Germinal center (tissue), 1 donor: Measurements from ENCODE around the gene RELCH.

Experiments
- DNase-seq: peaks from one replicate; pipeline ENCODE4 v3.0.0; 2012; ENCODE audit warnings: mixed read lengths, low spot score

RELCH gene

DNA sequence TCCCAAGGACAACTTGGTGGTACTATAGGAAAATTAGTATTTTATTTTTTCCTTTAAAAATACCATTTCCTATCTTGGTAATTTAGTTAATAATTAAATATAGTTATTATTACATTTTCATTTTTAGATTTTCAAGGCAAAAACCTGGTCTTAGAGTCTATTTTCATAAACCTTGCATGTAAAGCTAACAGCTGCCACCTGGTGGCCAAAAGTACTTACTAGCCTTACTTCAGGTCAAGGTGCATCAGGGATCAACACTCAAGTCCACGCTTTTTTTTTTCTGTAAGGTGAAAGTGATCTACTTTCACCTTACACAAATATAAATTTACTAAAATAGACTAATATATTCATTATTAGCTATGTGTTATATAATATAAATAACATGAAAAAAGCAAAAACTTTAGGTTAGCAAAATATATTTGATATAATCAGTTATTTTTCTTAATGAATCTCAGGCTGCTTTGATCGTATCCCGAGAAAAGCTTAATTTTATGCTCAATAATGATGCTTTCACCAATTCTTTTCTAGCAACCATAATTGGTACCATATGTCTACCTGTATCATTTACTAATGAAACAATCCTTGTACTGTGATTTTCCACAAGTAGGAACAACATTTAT is 62.5 kb downstream of the RELCH start:
- DNase-seq = peak; percentile 57

DNA sequence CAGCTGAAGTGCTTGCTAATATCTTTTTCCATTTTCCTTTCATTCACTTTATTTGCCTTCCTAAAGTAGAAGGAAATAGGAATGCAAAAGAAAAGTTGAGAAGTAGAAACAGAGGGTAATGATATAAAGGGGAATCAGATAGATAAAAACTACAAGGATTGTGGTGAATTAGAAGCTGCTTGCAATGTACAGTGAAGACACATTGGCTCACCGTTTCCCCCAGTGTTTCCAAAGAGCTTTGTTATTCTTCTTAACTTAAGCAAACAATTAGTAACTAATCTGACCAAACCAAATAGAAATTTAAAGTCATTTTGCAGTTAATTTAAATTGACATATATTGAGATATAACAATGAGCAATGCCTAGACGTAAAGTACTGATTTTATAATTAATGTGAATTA is 63.4 kb downstream of the RELCH start:
- no peak for DNase-seq

DNA sequence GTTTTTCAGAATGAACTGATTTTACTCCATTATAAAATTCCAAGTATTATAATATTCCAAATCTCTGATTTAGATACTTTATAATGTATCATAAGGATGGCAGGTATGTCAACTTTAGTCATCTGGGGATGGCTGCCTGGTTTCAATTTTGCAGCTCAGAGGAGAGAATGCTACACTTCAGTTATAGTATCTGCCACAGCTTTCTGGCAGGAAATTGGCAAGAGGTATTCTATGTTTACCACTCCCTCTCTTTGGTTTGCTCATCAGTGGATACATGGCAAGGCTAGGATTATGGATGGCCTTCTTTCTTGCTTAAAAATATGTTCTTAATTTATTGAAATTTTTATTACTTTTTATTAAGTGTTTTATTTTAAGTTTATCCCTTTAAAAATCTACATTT is 71.0 kb downstream of the RELCH start:
- no peak for DNase-seq

DNA sequence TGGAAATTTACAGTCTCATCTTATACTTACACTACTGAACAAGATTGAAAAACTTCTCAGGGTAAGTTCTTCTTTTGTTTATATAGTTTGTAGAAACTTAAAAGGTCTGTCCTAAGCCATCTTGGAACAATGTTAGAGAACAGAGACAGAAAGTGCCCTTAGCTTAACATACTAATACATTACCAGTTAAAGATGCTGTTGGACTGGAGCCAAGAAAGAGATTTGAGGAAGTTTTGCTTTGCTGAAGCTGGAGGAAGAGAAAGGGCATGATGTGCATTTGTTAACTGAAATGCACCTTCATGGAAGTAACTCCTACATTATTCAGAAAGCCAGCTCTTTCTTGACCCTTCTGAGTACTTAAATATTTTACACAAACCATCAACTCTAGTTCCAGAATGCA is 71.6 kb downstream of the RELCH start:
- DNase-seq = no peak

DNA sequence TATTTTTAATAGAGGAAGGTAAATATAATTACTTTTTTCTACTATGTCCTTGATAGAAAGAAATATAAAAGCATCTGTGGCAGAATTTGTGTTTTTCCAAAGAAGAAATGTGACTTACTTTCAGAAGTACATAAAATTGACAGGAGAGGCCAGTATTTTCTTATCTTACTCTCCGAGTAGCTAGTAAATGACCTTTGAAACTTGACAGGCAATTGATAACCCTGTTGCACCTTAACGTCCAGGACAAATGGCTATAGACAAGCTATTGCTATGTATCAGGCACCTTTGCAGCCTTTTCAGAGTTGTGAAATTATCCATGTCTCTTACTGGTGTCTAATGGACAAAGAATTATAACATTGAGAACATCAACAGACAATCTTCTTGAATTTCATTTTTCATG is 75.0 kb downstream of the RELCH start:
- no peak for DNase-seq

DNA sequence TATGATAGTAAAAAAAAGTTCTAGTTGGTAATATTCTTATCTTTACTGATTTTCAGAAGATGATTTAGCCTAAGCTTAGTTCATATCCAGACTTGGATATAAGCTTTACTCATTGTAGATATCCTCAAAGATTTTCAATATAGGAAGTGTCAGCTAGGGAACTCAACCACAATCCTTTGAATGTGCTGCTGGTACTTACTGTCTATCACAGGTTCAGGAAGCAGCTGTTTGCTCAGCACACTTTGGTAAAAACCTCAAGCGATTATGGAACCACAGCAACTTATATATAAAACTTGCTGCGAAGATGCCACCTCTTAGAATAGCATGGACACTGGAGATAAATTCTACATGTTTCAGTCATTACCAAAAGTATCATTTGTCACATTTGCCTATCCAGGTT is 77.9 kb downstream of the RELCH start:
- DNase-seq = no peak

DNA sequence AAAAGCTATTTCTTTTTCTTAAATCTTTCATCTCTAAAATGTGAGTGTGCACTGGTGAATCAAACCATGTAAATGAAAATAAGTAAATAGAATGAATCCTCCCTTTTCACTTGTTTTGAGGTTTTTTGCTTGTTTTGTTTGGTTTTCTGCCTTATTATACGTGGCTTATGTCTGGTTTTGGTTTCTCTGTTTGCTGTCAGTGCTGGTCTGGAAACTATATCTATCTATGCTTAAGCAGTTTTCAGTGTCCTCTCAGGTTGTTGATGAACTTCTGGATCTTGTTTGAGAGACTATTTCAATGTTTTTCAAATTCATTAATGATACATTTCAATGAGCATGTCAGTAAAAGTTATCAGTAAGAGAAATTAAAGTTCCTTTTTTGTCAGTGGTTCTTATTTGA is 90.0 kb downstream of the RELCH start:
- no peak for DNase-seq

DNA sequence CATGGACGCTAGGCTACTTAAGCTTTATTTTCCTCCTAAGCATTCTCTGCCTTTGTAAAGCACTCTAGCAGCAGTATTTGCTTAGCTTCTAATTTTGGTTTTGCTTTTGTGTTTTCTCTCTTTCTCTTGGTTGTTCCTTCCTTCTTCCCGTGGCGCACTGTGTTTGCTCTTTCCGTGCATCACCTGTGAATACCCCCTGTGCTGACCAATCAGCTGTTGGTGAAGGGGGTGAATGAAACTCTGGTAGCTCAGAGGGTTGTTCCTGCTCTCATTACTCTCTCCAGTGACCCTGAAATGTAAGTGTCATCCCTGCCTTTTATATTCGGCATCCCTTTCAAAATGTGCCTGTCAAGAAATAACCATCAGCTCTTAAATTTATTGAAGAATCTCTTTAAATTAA is 92.5 kb downstream of the RELCH start:
- DNase-seq = no peak

DNA sequence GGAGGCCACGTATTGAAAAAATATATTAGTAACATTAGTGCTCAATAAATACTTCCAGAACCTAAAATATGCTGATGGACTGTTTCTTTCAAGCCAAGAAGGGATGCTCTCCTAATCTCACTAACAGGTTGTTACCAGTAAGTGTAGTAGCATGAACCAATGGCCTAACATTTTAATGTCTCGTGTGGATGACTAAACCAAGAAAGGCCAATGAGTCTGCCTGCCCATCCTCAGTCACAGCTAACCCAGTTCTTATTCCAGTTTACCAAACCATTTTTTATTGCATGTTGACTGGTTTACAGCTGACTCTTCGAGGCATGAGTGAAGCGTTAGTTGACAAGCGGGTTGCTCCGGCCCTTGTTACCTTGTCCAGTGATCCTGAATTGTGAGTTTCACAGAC is 93.0 kb downstream of the RELCH start:
- no peak for DNase-seq

DNA sequence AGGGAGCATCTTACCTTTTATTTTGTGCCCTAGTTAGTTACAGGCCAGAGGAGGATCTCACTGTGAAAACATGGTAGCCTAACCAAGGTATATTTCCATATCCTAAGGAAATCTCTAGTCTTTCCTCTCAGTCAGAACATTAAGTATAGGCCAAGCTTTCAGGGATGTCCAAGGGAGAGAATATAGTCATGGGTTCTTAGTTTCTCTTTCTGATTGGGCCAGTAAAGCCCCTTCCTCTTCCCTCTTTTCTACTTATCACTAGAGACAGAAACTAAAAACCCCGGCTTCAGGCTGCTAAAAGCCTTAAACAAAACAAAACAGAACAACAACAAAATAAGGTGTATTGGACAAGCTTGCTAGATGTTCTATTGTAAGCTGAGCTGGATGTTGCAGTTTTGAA is 93.7 kb downstream of the RELCH start:
- no peak for DNase-seq

DNA sequence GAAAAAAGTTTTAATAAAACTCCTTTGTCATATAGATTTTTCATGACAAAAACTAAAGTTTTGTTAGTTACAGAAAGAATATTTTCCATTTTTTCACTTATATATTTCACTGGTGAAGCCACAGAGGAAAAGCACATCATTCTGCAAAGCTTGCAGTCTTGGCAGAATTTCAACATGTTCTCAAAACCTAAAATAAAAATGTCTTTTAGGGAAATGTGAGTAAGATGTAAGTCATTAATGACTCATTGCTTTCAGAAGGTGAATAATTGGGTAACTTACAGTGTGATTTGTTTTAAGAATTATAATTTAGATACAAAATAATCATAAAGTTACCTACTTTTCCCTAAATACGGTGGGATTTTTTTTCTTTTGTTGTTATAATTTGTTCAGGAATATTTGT is 94.6 kb downstream of the RELCH start:
- no peak for DNase-seq

DNA sequence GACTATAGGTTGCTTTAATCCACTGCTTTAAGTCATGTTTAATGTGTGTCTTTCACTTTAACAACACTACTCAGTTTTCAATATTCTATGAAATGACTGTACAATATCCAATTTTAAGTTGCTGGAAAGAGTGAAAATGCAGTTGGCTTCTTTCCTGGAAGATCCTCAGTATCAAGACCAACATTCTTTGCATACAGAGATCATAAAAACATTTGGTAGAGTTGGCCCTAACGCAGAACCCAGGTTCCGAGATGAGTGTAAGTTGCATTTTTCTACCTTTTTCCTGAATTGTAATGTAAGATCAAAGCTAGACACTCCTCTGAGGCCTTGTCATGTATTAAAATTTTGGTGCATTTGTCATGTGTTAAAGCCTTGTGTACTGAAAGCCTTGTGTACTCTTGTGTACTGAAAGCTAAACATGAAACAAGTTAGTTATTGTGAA is 95.2 kb downstream of the RELCH start:
- DNase-seq = no peak

DNA sequence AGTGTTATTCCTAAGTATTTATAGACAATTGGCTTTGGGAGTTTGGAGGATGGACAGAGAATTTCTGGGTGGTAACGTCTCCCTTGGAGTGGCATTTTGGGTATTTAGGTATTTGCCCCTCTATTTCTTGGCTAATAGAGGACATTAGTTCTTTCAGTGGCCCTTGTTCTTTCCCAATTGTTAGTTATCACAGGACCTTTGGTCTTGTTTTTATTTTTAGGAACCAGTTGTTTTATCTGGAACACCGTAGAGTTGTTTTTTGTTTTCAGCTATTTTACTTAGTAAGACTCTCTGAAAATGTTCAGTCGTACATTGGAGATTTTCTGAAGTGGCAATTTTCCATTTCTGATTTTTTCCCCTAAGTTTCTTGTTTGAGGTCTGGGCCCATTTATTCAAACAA is 97.6 kb downstream of the RELCH start:
- DNase-seq = no peak

DNA sequence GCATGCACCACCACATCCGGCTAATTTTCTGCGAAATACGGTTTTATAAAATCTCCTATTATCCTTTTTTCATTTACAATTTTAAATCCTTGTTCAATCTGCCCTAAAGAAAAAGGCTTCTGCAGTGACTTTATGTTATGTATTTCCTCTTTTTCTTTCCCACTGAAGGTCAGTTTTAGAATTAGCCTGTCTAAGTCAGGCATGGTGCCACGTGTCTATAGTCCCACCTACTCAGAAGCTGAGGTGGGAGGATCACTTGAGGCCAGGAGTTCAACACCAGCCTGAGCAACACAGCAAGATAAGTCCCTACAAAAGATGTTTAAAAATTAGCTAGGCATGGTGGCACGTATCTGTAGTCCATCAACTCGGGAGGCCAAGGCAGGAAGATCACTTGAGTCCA is 98.2 kb downstream of the RELCH start:
- no peak for DNase-seq

DNA sequence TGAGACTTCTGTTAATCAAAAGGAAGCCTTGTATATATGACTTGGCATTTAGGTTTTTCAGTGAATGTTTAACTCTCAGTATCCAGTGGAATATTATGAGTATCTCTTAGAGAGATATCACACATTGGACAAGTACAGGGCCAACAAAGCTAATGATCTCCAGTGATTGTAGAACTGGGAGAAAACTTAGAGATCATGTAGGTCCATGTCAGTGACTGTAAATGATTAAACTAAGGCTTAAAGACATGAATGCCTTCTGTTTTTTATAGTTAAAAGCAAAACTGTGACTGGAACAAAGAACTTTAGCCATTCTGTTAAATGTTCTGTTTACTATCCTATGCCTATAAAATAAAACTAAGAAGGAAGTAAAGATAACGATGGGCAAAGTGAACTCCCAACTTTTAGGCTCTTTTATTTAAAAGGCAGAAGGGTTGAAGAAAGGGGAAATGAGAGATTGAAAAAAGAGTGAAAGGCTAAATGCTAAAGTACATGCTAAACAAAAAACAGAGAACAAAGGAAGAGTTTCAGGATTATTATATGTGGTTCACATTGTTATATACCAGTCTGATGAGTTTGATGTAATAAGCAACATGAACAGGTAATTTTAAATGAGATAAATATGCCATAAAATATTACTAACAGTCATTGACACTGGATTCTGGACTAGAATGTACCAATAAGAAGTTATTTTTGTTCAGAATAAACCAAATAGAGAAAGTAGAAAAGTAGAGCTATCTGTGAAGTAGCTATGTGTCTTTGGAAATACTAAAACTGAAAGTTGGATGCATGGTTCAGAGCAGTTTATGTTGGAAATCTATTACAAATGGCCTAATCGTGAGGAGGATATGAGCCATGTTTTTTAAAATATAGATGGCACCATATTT is 101.0 kb downstream of the RELCH start:
- no peak for DNase-seq

DNA sequence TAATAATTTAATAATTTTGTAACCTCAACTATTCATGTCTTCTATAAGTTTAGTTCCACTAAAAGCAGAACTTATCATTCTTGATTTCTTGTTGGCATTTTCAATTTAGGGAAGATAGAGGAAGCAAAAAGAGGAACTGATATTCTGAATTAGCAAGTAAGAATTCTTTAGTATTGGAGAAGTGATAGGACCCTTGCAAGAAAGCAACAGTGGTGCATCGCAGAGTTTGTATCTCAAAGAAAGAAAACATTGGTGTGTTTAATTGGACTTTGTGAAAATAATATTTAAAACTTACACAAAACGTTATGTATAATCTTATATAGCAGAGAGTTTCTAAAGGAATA is 101.6 kb downstream of the RELCH start:
- peak; percentile 46 for DNase-seq

DNA sequence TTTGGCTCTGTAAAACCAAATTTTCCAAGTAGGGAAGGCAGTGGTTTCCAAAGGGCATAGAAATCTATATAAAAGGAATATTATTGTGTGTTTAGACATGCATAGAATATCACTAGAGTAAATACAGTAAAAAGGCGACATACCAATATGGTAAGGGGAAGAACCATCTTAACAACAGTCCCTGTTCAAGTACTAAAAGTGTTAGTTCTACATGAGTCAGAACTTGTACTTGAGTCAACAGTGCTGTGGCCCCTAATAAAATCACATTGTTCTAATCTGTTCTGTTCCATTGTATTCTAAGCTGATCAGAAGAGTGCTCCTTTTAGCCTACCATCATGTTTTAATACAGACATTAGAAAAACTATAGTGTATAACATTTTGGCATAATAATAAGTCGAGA is 102.0 kb downstream of the RELCH start:
- no peak for DNase-seq

DNA sequence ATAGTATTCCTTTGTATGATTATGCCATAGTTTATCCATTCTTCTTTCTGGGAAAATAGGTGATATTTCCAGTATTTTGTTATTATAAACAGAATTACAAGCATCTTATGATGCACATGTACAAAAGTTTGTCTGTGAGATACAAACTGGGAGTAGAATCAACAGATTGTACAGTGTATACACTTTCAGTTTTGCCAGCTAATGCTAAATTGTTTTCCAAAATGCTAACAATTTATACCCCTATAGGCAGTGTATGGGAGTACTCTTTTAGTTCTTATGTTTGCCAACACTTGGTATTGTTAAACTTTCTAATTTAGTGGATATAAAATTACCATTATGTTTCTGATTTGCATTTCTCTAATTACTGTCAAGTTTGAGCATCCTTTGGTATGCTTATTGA is 107.0 kb downstream of the RELCH start:
- no peak for DNase-seq

DNA sequence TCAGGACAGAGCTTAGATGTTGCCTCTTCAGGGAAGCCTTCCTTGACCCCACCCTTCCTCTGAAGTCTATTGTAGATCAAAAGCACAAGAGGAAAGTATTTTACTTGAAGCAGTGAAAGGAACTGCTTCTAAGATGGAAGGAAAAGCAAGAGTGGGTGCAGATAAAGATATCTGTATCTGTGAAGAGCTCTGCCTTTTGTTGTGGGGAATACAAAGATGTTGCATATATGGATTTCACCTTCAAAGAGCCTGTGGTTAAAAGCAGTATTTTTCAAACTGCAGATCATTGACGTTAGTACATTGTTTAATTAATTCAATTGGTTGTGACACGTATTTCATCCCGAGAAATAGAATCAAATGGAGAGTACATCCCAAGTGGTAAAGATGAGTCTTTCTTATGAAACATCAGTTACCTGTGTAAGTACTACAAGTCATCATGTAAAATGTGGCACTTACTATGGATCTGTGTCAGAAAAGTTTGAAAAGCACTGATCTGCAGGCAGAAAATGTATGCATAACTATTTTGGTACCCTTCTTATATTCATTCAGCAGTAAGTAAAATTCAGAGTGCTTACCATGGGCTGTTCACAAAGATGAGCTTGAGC is 113.4 kb downstream of the RELCH start:
- DNase-seq = no peak

DNA sequence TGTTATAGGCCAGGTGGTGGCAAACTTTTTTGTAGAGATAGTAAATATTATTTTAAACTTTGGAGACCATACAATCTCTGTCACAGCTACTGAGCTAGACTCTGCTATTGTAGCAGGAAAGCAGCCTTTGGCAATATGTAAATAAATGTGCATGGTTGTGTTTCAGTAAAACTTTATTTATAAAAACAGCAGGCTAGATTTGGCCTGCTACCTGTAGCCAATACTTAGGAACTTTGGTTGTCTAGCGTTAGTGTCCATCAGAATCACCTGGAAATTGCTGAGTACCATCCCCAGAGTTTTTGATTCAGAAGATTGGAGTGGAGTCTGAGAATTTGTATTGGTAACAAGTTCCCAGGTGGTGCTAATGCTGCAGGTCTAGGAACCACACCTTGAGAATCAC is 114.3 kb downstream of the RELCH start:
- no peak for DNase-seq

DNA sequence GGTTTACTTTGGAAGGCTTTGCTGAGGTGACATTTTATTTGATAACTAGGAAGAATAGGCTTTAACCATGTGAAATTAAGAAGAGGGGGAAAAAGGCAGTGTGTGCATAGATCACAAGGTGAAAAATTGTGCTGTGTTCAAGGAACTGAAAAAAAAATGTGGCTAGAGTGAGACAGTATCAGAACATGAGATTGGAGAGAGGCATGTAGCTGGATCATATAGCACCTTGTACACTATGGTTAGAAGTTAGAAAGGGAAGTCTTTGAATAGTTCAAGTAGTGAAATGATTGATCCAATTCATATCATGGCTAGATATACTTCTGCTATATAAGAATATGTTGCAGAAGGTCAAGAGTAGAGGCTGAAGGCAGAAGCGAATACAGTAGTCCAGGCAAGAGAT is 125.8 kb downstream of the RELCH start:
- DNase-seq = no peak

DNA sequence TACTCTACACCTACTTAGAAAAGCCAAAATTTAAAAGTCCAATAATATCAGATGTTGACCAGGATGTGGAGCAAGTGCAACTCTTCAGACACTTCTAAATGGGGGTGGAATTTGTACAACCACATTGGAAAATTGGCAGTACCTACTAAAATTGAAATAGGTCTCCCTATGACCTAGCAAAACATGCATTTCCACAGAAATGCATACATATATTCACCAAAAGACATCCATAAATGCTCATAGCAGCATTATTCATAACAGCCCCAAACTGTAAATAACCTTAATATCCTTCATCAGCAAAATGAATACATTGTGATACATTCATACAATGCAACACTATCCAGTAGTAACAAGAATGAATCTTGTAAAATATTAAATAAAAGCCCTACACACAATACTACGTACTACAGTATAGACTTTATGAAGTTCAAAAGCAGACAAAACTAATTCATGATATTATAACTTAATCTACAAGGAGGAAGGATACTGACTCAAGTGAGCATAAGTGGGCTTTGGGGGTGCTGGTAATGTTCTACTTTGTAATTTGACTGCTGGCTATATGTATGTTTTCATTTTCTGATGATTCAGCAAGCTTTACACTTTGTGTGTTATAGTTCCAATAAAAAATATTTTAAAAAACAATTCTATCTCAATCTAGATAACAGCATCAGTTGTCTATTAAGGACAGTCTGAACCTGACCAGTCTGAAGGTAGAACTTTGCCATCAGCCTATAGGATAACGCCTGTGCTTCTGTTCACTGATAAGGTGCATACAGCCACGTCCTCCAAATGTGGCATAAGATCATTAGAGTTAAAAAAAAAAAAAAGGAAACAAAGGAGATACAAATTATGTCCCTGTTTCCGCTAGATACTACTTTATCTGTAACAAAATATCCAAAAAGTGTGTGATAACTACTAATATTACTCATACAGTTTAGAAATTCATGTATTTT is 131.4 kb downstream of the RELCH start:
- no peak for DNase-seq
